MM.1S (cell line): ENCODE data around the gene PGS1.

ENCODE experiments used
- EZH2 ChIP-seq: fragments of 300-600 bp; sonication (generic); optimal IDR thresholded peaks from 2 replicates; pipeline ENCODE3; 2017; ENCODE audit warnings: low read depth, mild to moderate bottlenecking, antibody characterized with exemption, low read length, mixed read lengths
- TF ChIP-seq, protein P1 (sequence below): fragments of 300-600 bp; sonication (generic); IDR thresholded peaks from 2 replicates; pipeline ENCODE4 v1.5.1; 2016; ENCODE audit warnings: antibody characterized with exemption, low read length, mixed read lengths

DNA sequence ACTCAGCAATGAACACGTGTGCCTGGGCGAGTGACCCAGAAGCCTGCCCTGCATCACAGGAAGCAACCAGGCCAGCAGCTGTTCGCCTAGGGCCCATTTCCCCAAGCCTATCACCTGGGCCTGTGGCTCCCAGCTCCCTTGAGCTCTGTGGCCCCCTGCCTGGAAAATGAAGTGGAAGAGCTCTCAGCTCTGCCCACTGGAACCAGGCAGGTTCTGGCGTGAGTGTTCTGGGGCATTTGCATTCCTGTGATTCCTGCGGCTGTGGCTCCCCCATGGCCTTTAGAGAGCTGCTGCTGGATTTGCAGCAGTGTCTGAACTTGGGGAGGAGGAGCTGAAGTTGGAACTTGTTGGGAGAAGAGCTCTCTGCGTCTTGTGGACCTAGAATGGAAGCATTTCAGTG is 22.8 kb downstream of the PGS1 start:
- TF ChIP-seq, protein P1, sequence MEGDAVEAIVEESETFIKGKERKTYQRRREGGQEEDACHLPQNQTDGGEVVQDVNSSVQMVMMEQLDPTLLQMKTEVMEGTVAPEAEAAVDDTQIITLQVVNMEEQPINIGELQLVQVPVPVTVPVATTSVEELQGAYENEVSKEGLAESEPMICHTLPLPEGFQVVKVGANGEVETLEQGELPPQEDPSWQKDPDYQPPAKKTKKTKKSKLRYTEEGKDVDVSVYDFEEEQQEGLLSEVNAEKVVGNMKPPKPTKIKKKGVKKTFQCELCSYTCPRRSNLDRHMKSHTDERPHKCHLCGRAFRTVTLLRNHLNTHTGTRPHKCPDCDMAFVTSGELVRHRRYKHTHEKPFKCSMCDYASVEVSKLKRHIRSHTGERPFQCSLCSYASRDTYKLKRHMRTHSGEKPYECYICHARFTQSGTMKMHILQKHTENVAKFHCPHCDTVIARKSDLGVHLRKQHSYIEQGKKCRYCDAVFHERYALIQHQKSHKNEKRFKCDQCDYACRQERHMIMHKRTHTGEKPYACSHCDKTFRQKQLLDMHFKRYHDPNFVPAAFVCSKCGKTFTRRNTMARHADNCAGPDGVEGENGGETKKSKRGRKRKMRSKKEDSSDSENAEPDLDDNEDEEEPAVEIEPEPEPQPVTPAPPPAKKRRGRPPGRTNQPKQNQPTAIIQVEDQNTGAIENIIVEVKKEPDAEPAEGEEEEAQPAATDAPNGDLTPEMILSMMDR: no peak
- no peak for TF ChIP-seq EZH2
